IMR-90 (cell line): Measurements from ENCODE around the gene DNM2. TPM values are rescaled to one million over a fixed set of nuclear protein-coding genes. Genes with fewer than 3 reads are reported as not detected.
"Not testable (repeated sequence)": the region's sequence is repeated elsewhere in the genome, so short reads cannot be mapped to it uniquely, and the experiment has no call there.

Experiments
- ATAC-seq: fragments of 200-7000 bp; cut with Tn5 transposase; 2 replicates; pipeline ENCODE4 v1.9.1; 2020; ENCODE audit warnings: low read depth, mild to moderate bottlenecking, moderate library complexity
- BruUV-seq: library from RNA; stranded (reverse); fragments of 400-500 nt; replicated peaks from 2 replicates; lab custom pipeline; 2021; lab: Mats Ljungman, UMichigan
- CTCF ChIA-PET: fragments of 300-600 bp; formaldehyde crosslinking; extraction: SDS; loops from one replicate; lab custom pipeline; 2021; ENCODE audit warnings: antibody characterized with exemption; lab: Yijun Ruan, JAX
- POLR2A ChIA-PET: fragments of 300-600 bp; sonication (Branson Sonifier 250); formaldehyde crosslinking; loops from one replicate; lab custom pipeline; 2022; ENCODE audit warnings: antibody characterized with exemption; ENCODE audit not compliant: unreplicated experiment; lab: Charles Lee
- DNase-seq: peaks from one replicate; pipeline ENCODE4 v3.0.0; 2013
- H2AFZ ChIP-seq: replicated peaks from 2 replicates; pipeline ENCODE3; 2013; ENCODE audit warnings: low read length, mild to moderate bottlenecking; ENCODE audit not compliant: poor library complexity
- H2AK5ac ChIP-seq: 2 replicates; pipeline ENCODE4 v1.6.1; 2013; ENCODE audit warnings: low read depth, low read length, inconsistent platforms
- H2AK9ac ChIP-seq: replicated peaks from 2 replicates; pipeline ENCODE3; 2013; ENCODE audit warnings: mild to moderate bottlenecking, low read depth, low read length, moderate library complexity; ENCODE audit not compliant: poor library complexity
- H2BK120ac ChIP-seq: 2 replicates; pipeline ENCODE4 v1.6.1; 2013; ENCODE audit warnings: low read depth, low read length, inconsistent platforms
- H2BK15ac ChIP-seq: 3 replicates; pipeline ENCODE4 v1.6.1; 2013; ENCODE audit warnings: low read depth, low read length, inconsistent platforms
- H2BK20ac ChIP-seq: 2 replicates; pipeline ENCODE4 v1.6.1; 2013; ENCODE audit warnings: low read depth, mild to moderate bottlenecking, inconsistent platforms, low read length, moderate library complexity
- H2BK5ac ChIP-seq: 2 replicates; pipeline ENCODE4 v1.6.1; 2013; ENCODE audit warnings: mild to moderate bottlenecking, low read depth, low read length, inconsistent platforms; ENCODE audit not compliant: poor library complexity, severe bottlenecking
- H3K14ac ChIP-seq: replicated peaks from 2 replicates; pipeline ENCODE4 v1.6.1; 2013; ENCODE audit warnings: low read depth, low read length, inconsistent platforms
- H3K18ac ChIP-seq: 2 replicates; pipeline ENCODE4 v1.6.1; 2013; ENCODE audit warnings: low read depth, low read length, control low read depth
- H3K23ac ChIP-seq: 2 replicates; pipeline ENCODE4 v1.6.1; 2013; ENCODE audit warnings: low read depth, low read length, inconsistent platforms
- H3K27ac ChIP-seq: 2 replicates; pipeline ENCODE4 v1.5.1; 2013; ENCODE audit warnings: mild to moderate bottlenecking, control low read depth, low read length; ENCODE audit not compliant: insufficient read depth
- H3K27me3 ChIP-seq: 2 replicates; pipeline ENCODE4 v1.6.1; 2013; ENCODE audit warnings: low read length; ENCODE audit not compliant: control insufficient read depth, insufficient read depth
- H3K36me3 ChIP-seq: 2 replicates; pipeline ENCODE4 v1.6.1; 2013; ENCODE audit warnings: low read length, mixed read lengths; ENCODE audit not compliant: control insufficient read depth, insufficient read depth
- H3K4ac ChIP-seq: 2 replicates; pipeline ENCODE4 v1.6.1; 2013; ENCODE audit warnings: low read depth, low read length, inconsistent platforms
- H3K4me1 ChIP-seq: 2 replicates; pipeline ENCODE4 v1.6.1; 2013; ENCODE audit warnings: low read length, mixed read lengths; ENCODE audit not compliant: control insufficient read depth, insufficient read depth
- H3K4me2 ChIP-seq: 2 replicates; pipeline ENCODE4 v1.6.1; 2013; ENCODE audit warnings: low read depth, mild to moderate bottlenecking, control low read depth, low read length, moderate library complexity
- H3K4me3 ChIP-seq: 2 replicates; pipeline ENCODE4 v1.5.1; 2013; ENCODE audit warnings: low read depth, mild to moderate bottlenecking, control low read depth, low read length, moderate library complexity; ENCODE audit not compliant: insufficient read depth
- H3K56ac ChIP-seq: 2 replicates; pipeline ENCODE4 v1.6.1; 2013; ENCODE audit warnings: low read length, inconsistent platforms; ENCODE audit not compliant: insufficient read depth; ENCODE audit errors: extremely low read depth
- H3K79me1 ChIP-seq, 2 experiments: 2 replicates each; pipeline ENCODE4 v1.6.1; 2013; ENCODE audit warnings: low read length in 2 of 2, inconsistent platforms in 1 of 2, low read depth in 1 of 2
- H3K9ac ChIP-seq: 2 replicates; pipeline ENCODE4 v1.6.1; 2013; ENCODE audit warnings: low read depth, low read length, control low read depth
- H3K9me1 ChIP-seq: 2 replicates; pipeline ENCODE4 v1.6.1; 2013; ENCODE audit warnings: low read length, inconsistent platforms; ENCODE audit not compliant: insufficient read depth
- H3K9me3 ChIP-seq: 2 replicates; pipeline ENCODE4 v1.6.1; 2013; ENCODE audit warnings: low read length; ENCODE audit not compliant: control insufficient read depth, insufficient read depth
- H4K20me1 ChIP-seq: 2 replicates; pipeline ENCODE4 v1.6.1; 2013; ENCODE audit warnings: low read length, inconsistent platforms; ENCODE audit not compliant: insufficient read depth
- H4K5ac ChIP-seq: 2 replicates; pipeline ENCODE4 v1.6.1; 2013; ENCODE audit warnings: mild to moderate bottlenecking, low read depth, low read length, control low read depth
- H4K8ac ChIP-seq, 2 experiments: 2 replicates each; pipeline ENCODE4 v1.6.1; 2013; ENCODE audit warnings: low read depth in 2 of 2, low read length in 2 of 2, control low read depth in 1 of 2, inconsistent platforms in 1 of 2
- H4K91ac ChIP-seq: 2 replicates; pipeline ENCODE4 v1.6.1; 2013; ENCODE audit warnings: low read depth, low read length, inconsistent platforms; ENCODE audit not compliant: insufficient read depth
- WGBS, 2 experiments: methylation state at CpG; one replicate each; pipeline versions ENCODE4 v1.1.5 to v1.1.7; 2013; ENCODE audit warnings: missing lambda C conversion rate in 2 of 2; ENCODE audit not compliant: insufficient read length in 1 of 2; ENCODE audit errors: extremely low coverage in 2 of 2; 5-methylcytosine and 5-hydroxymethylcytosine counted together
- dilution Hi-C: fragments of 300-500 bp; cut with HindIII; formaldehyde crosslinking; loops from one replicate; pipeline ENCODE4 v1.14.3; 2018; ENCODE audit warnings: low sequenced_read_pairs; ENCODE audit not compliant: unreplicated experiment
- in situ Hi-C: fragments of 300-500 bp; cut with MboI; formaldehyde crosslinking; loops from 3 replicates; pipeline ENCODE4 v1.14.3; 2019; ENCODE audit warnings: low sequenced_read_pairs, inconsistent platforms, mixed read lengths
- intact Hi-C: fragments of 100-400 bp; cut with micrococcal nuclease; formaldehyde crosslinking; loops from 2 replicates; pipeline ENCODE4 v1.10.0; 2022
- polyA plus RNA-seq, 3 experiments: library from polyadenylated mRNA; depleted of rRNA; stranded (reverse); fragments of >200 nt; gene quantifications; 2 replicates each; pipeline ENCODE4 v1.2.3, GENCODE V29; 2012; ENCODE audit warnings: low replicate concordance in 1 of 3
- total RNA-seq: library from RNA; depleted of rRNA; stranded (reverse); fragments of >200 nt; gene quantifications from 2 replicates; pipeline ENCODE4 v1.2.3, GENCODE V29; 2012

DNM2 gene
- total and polyA plus RNA-seq, 2 of the 4 experiments (the other 2 are of a cell fraction), result 55.6 to 74.2 TPM

- H3K23ac ChIP-seq, dilution Hi-C loops, intact Hi-C loops, H2BK15ac ChIP-seq, H3K18ac ChIP-seq, H2BK120ac ChIP-seq, in situ Hi-C loops, H2BK5ac ChIP-seq, H4K91ac ChIP-seq, H3K9me3 ChIP-seq, H3K56ac ChIP-seq, H3K4me3 ChIP-seq, H2AFZ ChIP-seq, H3K9ac ChIP-seq, H3K4me1 ChIP-seq, H3K4me2 ChIP-seq, POLR2A ChIA-PET, BruUV-seq, H3K14ac ChIP-seq, H3K27me3 ChIP-seq, H2AK9ac ChIP-seq, H2BK20ac ChIP-seq, H4K5ac ChIP-seq, H3K4ac ChIP-seq, ATAC-seq, H2AK5ac ChIP-seq, H4K8ac ChIP-seq, H3K27ac ChIP-seq, DNase-seq: not testable (repeated sequence)
- H4K20me1 ChIP-seq, result peaks cover 61% of the 10 kb centered on the region
- CTCF ChIA-PET, result interaction anchor here (0.6 kb wide), 1 partner anchor 28 kb away, joined by 3 read pairs; no protein-coding TSS in a partner anchor
- H3K79me1 ChIP-seq, result peaks cover 24 to 87% of the 10 kb centered on the region in 2 experiments
- peaks cover 18% of the 10 kb centered on the region for H3K9me1 ChIP-seq
- peaks cover 17% of the 10 kb centered on the region for H3K36me3 ChIP-seq
- no CpG with 5 or more reads among the region's 1 CpG for whole genome bisulfite sequencing, 2 experiments
Observed at GRCh38 chr19:10758050-10758449, 40.2 kb downstream of the DNM2 start.
